K562 (cell line): ENCODE data around the gene RBM28. TPM values are rescaled to one million over a fixed set of nuclear protein-coding genes. Genes with fewer than 3 reads are reported as not detected.

Source experiments
- CBFA2T2 ChIP-seq: fragments of 450-650 bp; conservative IDR thresholded peaks from 2 replicates; pipeline ENCODE4 v1.6.1; 2017; ENCODE audit warnings: mild to moderate bottlenecking
- CREB1 ChIP-seq, 2 experiments: sonication (generic) in 1 of 2; formaldehyde crosslinking in 1 of 2; IDR thresholded peaks; 2 replicates each; pipeline versions ENCODE4 v1.6.1 to v1.8.0; 2012 to 2022; ENCODE audit warnings: inconsistent platforms in 1 of 2, mild to moderate bottlenecking in 1 of 2, missing genetic modification reagents in 1 of 2, moderate library complexity in 1 of 2
- CXXC5 ChIP-seq: fragments of 250-450 bp; sonication (Bioruptor Pico); IDR thresholded peaks from 2 replicates; pipeline ENCODE4 v1.8.0; 2022; ENCODE audit warnings: inconsistent platforms, mild to moderate bottlenecking, moderate library complexity
- KDM4B ChIP-seq, 2 experiments: fragments of 450-650 bp in 1 of 2; sonication (generic) in 1 of 2; IDR thresholded peaks; 2 replicates each; pipeline ENCODE4 v1.6.1; 2016 to 2017; ENCODE audit warnings: borderline replicate concordance in 2 of 2, antibody characterized with exemption in 1 of 2, low read depth in 1 of 2, mild to moderate bottlenecking in 1 of 2
- NR3C1 ChIP-seq: sonication (generic); formaldehyde crosslinking; IDR thresholded peaks from 2 replicates; pipeline ENCODE4 v1.8.1; 2022; ENCODE audit warnings: missing genetic modification reagents
- PYGO2 ChIP-seq: fragments of 450-650 bp; IDR thresholded peaks from 2 replicates; pipeline ENCODE4 v1.6.1; 2016; ENCODE audit warnings: mild to moderate bottlenecking, missing genetic modification characterization, moderate library complexity, missing compliant biosample characterization
- SIRT6 ChIP-seq: IDR thresholded peaks from one replicate; pipeline ENCODE4 v1.6.1; 2012; ENCODE audit warnings: low read depth, mild to moderate bottlenecking, control low read depth, inconsistent platforms, low read length, moderate library complexity
- TAF7 ChIP-seq: fragments of 450-650 bp; IDR thresholded peaks from 2 replicates; pipeline ENCODE4 v1.6.1; 2016; ENCODE audit warnings: missing genetic modification characterization, missing compliant biosample characterization
- TEAD1 ChIP-seq, 2 experiments: fragments of 450-650 bp in 1 of 2; sonication (generic) in 1 of 2; formaldehyde crosslinking; IDR thresholded peaks; 2 replicates each; pipeline versions ENCODE4 v1.4.0 to v1.8.0; 2020 to 2022; ENCODE audit warnings: mild to moderate bottlenecking in 2 of 2, missing genetic modification reagents in 1 of 2
- ZNF766 ChIP-seq: fragments of 200-800 bp; sonication (Bioruptor generic); conservative IDR thresholded peaks from 2 replicates; pipeline ENCODE4 v1.6.1; 2016; ENCODE audit warnings: missing genetic modification characterization, missing compliant biosample characterization
- polyA plus RNA-seq, 8 experiments: library from polyadenylated mRNA; depleted of rRNA in 4 of 8; stranded (reverse) in 5 of 8; unstranded in 3 of 8; fragments of >200 nt; fragmentation: Nextera tagmentation in 2 of 8; fragmentation: Illumina TruSeq in 1 of 8; extraction: Ambion mirVana in 2 of 8; extraction: Trizol in 1 of 8; gene quantifications; 2 replicates each; pipeline versions ENCODE4 v1.2.1 to v1.2.3, GENCODE V29; 2011 to 2014; ENCODE audit warnings: inconsistent platforms in 1 of 8, missing spikeins in 1 of 8
- total RNA-seq, 7 experiments: library from RNA; depleted of rRNA in 6 of 7; stranded (reverse); fragments of >200 nt in 6 of 7; fragmentation: Illumina TruSeq in 2 of 7; extraction: Trizol in 2 of 7; gene quantifications; 2 replicates each; pipeline versions ENCODE4 v1.2.1 to v1.2.3, GENCODE V29; 2011 to 2021; ENCODE audit warnings: low replicate concordance in 1 of 7
- TF ChIP-seq, protein P1 (sequence below): fragments of 450-650 bp; IDR thresholded peaks from 2 replicates; pipeline ENCODE4 v1.6.1; 2016; ENCODE audit warnings: mild to moderate bottlenecking, moderate library complexity

Gene RBM28
- total and polyA plus RNA-seq, 9 of the 15 experiments (the other 6 are each of a cell fraction or from before 2014, with no cell fraction given) = 65.8 to 213 (median 138) TPM

DNA sequence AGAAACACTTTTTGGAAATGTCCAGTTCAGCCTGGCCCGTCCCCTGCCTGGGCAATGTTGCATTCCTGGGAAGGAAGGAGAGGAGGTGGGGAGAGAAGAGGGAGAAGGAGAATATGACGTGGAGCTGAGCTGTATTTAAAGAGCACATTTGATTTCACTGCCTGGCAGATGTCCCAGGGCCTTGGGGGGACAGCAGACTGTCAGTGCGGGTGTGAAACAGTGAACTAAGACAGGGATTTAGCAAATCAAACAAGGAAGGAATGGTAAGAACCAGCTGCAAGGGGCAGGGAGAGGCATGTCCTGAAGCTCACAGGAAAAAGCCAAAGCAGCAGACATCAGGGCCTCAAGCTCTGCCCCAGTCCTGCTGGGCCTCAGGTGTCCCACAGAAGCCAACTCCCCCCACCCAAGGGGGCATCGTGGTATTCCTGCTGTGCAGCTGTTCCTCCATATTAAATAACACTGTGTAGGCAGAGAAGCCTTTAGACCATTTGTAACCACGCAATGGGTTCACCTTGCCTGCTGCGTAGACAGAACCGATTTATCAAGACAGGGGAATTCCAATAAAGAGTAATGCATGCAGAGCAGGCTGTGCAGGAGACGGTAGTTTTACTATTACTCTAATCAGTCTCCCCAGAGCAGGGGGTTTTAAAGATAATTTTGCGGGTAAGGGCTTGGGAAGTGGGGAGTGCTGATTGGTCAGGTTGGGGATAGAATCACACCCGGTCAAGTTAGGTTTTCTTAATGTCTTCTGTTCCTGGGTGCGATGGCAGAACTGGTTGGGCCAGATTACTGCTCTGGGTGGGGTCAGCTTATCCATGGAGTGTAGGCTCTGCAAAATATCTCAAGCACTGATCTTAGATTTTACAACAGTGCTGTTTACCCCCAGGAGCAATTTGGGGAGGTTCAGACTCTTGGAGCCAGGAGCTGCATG lies 84.3 kb downstream of the RBM28 start (continued):
- no peak for TF ChIP-seq CXXC5 (CRISPR knock-in tag)
- TF ChIP-seq SIRT6 = no peak
- TF ChIP-seq, protein P1, sequence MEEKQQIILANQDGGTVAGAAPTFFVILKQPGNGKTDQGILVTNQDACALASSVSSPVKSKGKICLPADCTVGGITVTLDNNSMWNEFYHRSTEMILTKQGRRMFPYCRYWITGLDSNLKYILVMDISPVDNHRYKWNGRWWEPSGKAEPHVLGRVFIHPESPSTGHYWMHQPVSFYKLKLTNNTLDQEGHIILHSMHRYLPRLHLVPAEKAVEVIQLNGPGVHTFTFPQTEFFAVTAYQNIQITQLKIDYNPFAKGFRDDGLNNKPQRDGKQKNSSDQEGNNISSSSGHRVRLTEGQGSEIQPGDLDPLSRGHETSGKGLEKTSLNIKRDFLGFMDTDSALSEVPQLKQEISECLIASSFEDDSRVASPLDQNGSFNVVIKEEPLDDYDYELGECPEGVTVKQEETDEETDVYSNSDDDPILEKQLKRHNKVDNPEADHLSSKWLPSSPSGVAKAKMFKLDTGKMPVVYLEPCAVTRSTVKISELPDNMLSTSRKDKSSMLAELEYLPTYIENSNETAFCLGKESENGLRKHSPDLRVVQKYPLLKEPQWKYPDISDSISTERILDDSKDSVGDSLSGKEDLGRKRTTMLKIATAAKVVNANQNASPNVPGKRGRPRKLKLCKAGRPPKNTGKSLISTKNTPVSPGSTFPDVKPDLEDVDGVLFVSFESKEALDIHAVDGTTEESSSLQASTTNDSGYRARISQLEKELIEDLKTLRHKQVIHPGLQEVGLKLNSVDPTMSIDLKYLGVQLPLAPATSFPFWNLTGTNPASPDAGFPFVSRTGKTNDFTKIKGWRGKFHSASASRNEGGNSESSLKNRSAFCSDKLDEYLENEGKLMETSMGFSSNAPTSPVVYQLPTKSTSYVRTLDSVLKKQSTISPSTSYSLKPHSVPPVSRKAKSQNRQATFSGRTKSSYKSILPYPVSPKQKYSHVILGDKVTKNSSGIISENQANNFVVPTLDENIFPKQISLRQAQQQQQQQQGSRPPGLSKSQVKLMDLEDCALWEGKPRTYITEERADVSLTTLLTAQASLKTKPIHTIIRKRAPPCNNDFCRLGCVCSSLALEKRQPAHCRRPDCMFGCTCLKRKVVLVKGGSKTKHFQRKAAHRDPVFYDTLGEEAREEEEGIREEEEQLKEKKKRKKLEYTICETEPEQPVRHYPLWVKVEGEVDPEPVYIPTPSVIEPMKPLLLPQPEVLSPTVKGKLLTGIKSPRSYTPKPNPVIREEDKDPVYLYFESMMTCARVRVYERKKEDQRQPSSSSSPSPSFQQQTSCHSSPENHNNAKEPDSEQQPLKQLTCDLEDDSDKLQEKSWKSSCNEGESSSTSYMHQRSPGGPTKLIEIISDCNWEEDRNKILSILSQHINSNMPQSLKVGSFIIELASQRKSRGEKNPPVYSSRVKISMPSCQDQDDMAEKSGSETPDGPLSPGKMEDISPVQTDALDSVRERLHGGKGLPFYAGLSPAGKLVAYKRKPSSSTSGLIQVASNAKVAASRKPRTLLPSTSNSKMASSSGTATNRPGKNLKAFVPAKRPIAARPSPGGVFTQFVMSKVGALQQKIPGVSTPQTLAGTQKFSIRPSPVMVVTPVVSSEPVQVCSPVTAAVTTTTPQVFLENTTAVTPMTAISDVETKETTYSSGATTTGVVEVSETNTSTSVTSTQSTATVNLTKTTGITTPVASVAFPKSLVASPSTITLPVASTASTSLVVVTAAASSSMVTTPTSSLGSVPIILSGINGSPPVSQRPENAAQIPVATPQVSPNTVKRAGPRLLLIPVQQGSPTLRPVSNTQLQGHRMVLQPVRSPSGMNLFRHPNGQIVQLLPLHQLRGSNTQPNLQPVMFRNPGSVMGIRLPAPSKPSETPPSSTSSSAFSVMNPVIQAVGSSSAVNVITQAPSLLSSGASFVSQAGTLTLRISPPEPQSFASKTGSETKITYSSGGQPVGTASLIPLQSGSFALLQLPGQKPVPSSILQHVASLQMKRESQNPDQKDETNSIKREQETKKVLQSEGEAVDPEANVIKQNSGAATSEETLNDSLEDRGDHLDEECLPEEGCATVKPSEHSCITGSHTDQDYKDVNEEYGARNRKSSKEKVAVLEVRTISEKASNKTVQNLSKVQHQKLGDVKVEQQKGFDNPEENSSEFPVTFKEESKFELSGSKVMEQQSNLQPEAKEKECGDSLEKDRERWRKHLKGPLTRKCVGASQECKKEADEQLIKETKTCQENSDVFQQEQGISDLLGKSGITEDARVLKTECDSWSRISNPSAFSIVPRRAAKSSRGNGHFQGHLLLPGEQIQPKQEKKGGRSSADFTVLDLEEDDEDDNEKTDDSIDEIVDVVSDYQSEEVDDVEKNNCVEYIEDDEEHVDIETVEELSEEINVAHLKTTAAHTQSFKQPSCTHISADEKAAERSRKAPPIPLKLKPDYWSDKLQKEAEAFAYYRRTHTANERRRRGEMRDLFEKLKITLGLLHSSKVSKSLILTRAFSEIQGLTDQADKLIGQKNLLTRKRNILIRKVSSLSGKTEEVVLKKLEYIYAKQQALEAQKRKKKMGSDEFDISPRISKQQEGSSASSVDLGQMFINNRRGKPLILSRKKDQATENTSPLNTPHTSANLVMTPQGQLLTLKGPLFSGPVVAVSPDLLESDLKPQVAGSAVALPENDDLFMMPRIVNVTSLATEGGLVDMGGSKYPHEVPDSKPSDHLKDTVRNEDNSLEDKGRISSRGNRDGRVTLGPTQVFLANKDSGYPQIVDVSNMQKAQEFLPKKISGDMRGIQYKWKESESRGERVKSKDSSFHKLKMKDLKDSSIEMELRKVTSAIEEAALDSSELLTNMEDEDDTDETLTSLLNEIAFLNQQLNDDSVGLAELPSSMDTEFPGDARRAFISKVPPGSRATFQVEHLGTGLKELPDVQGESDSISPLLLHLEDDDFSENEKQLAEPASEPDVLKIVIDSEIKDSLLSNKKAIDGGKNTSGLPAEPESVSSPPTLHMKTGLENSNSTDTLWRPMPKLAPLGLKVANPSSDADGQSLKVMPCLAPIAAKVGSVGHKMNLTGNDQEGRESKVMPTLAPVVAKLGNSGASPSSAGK = no peak
- TF ChIP-seq CBFA2T2 = peak; percentile 32
- no peak for TF ChIP-seq CREB1 (IDR thresholded peaks at IDR 0.05)
- TF ChIP-seq CREB1 (CRISPR knock-in tag; IDR thresholded peaks at IDR 0.05) = no peak
- no peak for TF ChIP-seq ZNF766 (CRISPR knock-in tag)
- TF ChIP-seq NR3C1 (CRISPR knock-in tag) = no peak
- TF ChIP-seq KDM4B (IDR thresholded peaks at IDR 0.05; ENCODE audit: borderline replicate concordance in 2 of 2, low read depth in 1 of 2) = no peak
- no peak for TF ChIP-seq TAF7 (tag)
- TF ChIP-seq TEAD1 (CRISPR knock-in tag; IDR thresholded peaks at IDR 0.05) = 0 out of 4 replicates have a peak, but pooled peaks of 1 of the 2 experiments have one; percentile 28
- no peak for TF ChIP-seq PYGO2 (tag)
